LNCaP clone FGC (cell line): ENCODE data around the gene C17orf107.
"Not testable (repeated sequence)": the region's sequence is repeated elsewhere in the genome, so short reads cannot be mapped to it uniquely, and the experiment has no call there.

ENCODE experiments used
- DNase-seq: peaks from one replicate; pipeline ENCODE4 v3.0.0-alpha.2; 2011; ENCODE audit warnings: low read depth
- H3K4me3 ChIP-seq: 2 replicates; pipeline ENCODE4 v1.5.1; 2011; ENCODE audit warnings: mild to moderate bottlenecking, low read depth, low read length, control low read depth
- CTCF ChIP-seq: IDR thresholded peaks from 2 replicates; pipeline ENCODE4 v1.5.1; 2012; ENCODE audit warnings: mild to moderate bottlenecking; ENCODE audit not compliant: control insufficient read depth, insufficient read depth; ENCODE audit errors: extremely low read depth

Gene C17orf107

DNA sequence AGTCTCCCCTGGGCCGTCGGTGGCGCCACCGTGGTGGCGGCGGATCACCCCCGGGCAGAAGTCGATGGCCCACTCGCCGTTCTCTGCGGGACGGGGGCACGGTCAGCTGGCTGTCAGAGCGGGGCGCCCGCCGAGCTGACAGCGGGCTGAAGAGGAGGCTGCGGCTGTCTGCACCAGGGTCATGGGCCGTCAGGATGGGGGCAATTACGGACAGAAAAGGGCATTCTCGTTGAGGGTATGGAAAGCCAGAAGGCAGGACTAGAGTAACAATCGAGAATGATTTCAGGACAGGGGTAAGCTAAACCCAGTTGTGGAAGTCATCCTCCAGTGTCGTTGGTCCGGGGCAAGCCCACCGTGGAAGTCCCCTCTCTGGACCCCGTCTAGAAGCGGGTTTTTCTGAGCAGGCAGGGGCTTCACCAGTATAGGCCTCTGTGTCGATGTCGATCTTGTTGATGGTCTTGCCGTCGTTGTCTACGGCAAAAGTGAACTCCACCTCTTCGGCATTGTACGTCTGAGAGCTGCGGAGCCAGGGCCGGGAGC, 1.8 kb downstream of the C17orf107 start:
- no peak overlapping the region for H3K4me3 ChIP-seq
- TF ChIP-seq CTCF, result no peak
- no peak for DNase-seq

DNA sequence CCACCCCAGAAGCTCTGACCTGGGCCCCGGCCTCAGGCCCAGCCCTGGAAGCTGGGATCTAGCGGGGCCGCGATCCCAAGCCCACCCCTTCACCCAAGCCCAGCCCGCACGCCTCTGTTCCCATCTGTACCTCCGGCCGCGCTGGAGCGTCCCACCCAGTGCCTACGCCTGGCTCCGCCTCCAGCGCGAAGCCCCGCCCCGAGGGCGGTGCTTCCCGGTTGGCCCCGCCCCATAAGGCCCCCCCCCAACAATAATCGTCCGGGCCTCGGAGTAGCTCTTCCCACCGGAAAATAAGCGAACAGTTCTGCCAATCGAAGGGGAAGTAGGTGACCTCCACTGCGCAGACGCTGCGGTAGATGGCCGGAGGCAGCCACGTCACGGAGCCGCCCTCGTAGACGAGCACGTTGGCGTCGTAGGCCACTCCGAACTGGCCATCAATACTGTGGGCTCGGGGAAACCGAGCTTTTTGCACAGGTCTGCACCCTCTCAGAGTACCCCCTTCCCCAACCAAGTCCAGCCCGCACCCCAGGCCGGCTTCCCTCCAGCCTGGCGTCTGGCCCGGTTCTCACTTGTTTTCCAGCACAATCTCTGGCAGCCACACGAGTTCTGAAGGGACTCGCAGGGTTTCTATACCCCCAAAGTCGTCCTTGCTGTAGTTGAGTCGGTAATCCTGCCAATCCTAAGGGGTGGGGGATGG, 2.5 kb downstream of the C17orf107 start:
- TF ChIP-seq CTCF, result no peak
- DNase-seq, result no peak
- no peak overlapping the region for H3K4me3 ChIP-seq

- TF ChIP-seq CTCF, result no peak
- no peak overlapping the region for H3K4me3 ChIP-seq
- no peak for DNase-seq
These were observed 3.2 kb downstream of the C17orf107 start for GRCh38 chr17:4902540-4902939.

- peak; percentile 89 for TF ChIP-seq CTCF
- no peak within 1 kb of the TSS for H3K4me3 ChIP-seq
- peak; percentile 80 for DNase-seq
These were observed 3.9 kb downstream of the C17orf107 start, which contains the start of gene CHRNE for GRCh38 chr17:4903051-4903818. Gene CHRNE, minus strand, starts transcription at chr17:4903098. Its CDS starts 35 bp downstream, at chr17:4903063.

DNA sequence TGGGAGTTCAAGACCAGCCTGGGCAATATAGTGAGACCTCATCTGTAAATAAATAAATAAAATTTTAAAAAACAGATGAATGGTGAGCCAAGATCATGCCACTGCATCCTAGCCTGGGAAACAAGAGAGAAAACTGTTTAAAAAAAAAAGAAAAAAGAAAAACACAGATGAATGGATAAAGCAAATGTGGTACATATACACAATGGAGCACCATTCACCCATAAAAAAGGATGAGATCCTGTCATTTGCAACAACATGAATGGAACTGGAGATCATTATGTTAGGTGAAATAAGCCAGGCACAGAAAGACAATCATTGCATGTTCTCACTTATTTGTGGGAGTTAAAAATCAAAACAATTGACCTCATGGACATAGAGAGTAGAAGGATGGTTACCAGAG, 7.3 kb downstream of the C17orf107 start:
- not testable (repeated sequence) for H3K4me3 ChIP-seq, DNase-seq

- no peak for TF ChIP-seq CTCF
- no peak for DNase-seq
- H3K4me3 ChIP-seq, result no peak overlapping the region
These were observed 9.0 kb downstream of the C17orf107 start for GRCh38 chr17:4908301-4908700.

GRCh38 chr17:4908711-4909496, 9.6 kb downstream of the C17orf107 start:
- DNase-seq, result peak; percentile 74
- H3K4me3 ChIP-seq, result no peak overlapping the region
- peak; percentile 78 for TF ChIP-seq CTCF
